ENCODE measurements around the gene UMAD1. TPM values are rescaled to one million over a fixed set of nuclear protein-coding genes. Genes with fewer than 3 reads are reported as not detected.

Gene UMAD1
- total and polyA plus RNA-seq, 2 donors (not counting 3 experiments of a cell fraction or from before 2014, with no cell fraction given) = 5.6 to 6.6 TPM

- Histone ChIP-seq H3K36me3 (ENCODE audit: control insufficient read depth in 2 of 2, extremely low read depth in 1 of 2, insufficient read depth in 2 of 2, low read length in 2 of 2) (no peaks in the 10 kb centered on the region), H3K9ac (replicated peaks; ENCODE audit: extremely low read depth, insufficient read depth, low read length) (no peak overlapping the region), H3K9me3 (replicated peaks; ENCODE audit: control insufficient read depth, insufficient read depth, low read length) (no peaks in the 10 kb centered on the region), H3K4me3 (replicated peaks in 1 of 3; ENCODE audit: insufficient read depth in 1 of 3, low read depth in 1 of 3, low read length in 3 of 3) (peak overlapping the region; percentile 5 to 58 (median 40)), H3K9me1 (replicated peaks; ENCODE audit: control insufficient read depth, extremely low read depth, insufficient read depth, low read length) (no peaks in the 10 kb centered on the region), H3K79me2 (ENCODE audit: control insufficient read depth, insufficient read depth, low read length) (no peaks in the 10 kb centered on the region), H3K27ac (ENCODE audit: insufficient read depth, low read depth, low read length) (no peak overlapping the region), H3K27me3 (ENCODE audit: control insufficient read depth in 2 of 2, insufficient read depth in 2 of 2, low read length in 2 of 2) (no peaks in the 10 kb centered on the region), H3K4me2 (ENCODE audit: insufficient read depth, low read length) (peak overlapping the region; percentile 69), H4K20me1 (replicated peaks; ENCODE audit: control insufficient read depth, extremely low read depth, insufficient read depth, low read length) (no peaks in the 10 kb centered on the region), H3K4me1 (ENCODE audit: control insufficient read depth, extremely low read depth, insufficient read depth, low read length) (peaks cover 11% of the 10 kb centered on the region), H2AFZ (ENCODE audit: low read depth, low read length) (peak overlapping the region; percentile 19)
- ChIA-PET POLR2A (no interaction called here), CTCF (interaction anchor here (0.8 to 7.0 kb wide), 14 partner anchors 10 to 658 kb away, joined by 3 to 153 read pairs (median 4); no protein-coding TSS in a partner anchor)
- intact Hi-C loops (cut with micrococcal nuclease) (loop anchor here (1.0 to 2.0 kb wide), 5 partner anchors 166 to 535 kb away; partner anchors contain the start of gene GLCCI1), dilution Hi-C loops (cut with MboI; ENCODE audit: extremely low pct_ligation_motif_present, low sequenced_read_pairs) (no loop called here)
- FAIRE-seq (peak; percentile 42), DNase-seq (ENCODE audit: low read depth, low spot score) (peak; percentile 58)
- peak in 1 of 2 donors; percentile 19 for TF ChIP-seq CTCF (IDR thresholded peaks at IDR 0.05; ENCODE audit: extremely low read depth in 1 of 2, insufficient read depth in 1 of 2, low read depth in 1 of 2, low read length in 2 of 2)
- no peak for TF ChIP-seq MYC (IDR thresholded peaks at IDR 0.05; ENCODE audit: low read depth, low read length)
- no peak for TF ChIP-seq FOS (IDR thresholded peaks at IDR 0.05; ENCODE audit: borderline replicate concordance, insufficient read depth, low read length)
- BruUV-seq (replicated peaks) = no TSS peak
Measured at GRCh38 chr7:7761340-7761973, 120.9 kb downstream of the UMAD1 start.
